ENCODE data around the gene SPIN4. TPM values are rescaled to one million over a fixed set of nuclear protein-coding genes. Genes with fewer than 3 reads are reported as not detected.

SPIN4 gene
- total RNA-seq, 2 donors from 2014 or later, result 1.1 to 1.4 TPM

- Mint-ChIP-seq H3K36me3 (ENCODE audit: low read depth) (peaks cover 2% of the 10 kb centered on the region), H3K4me1 (no peaks in the 10 kb centered on the region), H3K27ac (no peak overlapping the region), H3K4me3 (no peak overlapping the region), H3K27me3 (no peaks in the 10 kb centered on the region)
- ATAC-seq (no peak), DNase-seq (no peak)
- no peaks in the 10 kb centered on the region for H3K9me3 ChIP-seq (ENCODE audit: control insufficient read depth, low read length, poor library complexity, severe bottlenecking)
Observed at GRCh38 chrX:63327788-63328187, 23.3 kb downstream of the SPIN4 start.

GRCh38 chrX:63299596-63299995, 51.5 kb downstream of the SPIN4 start:
- DNase-seq, result no peak
- no peaks in the 10 kb centered on the region for H3K4me1 Mint-ChIP-seq

More at GRCh38 chrX:63299596-63299995, 51.5 kb downstream of the SPIN4 start:
- Mint-ChIP-seq H3K4me3 (no peak overlapping the region), H3K27ac (no peak overlapping the region), H3K27me3 (no peaks in the 10 kb centered on the region), H3K36me3 (ENCODE audit: low read depth) (peaks cover 2% of the 10 kb centered on the region)
- no peak for ATAC-seq
- no peaks in the 10 kb centered on the region for H3K9me3 ChIP-seq (ENCODE audit: control insufficient read depth, low read length, poor library complexity, severe bottlenecking)
